ENCODE data around the gene CEP152.
A peak's percentile ranks its signal among the peaks of the same experiment; 100 is the strongest.

The CEP152 gene

GRCh38 chr15:48777645-48778330 is 33.1 kb downstream of the CEP152 start:
- DNase-seq (ENCODE audit: low read depth in 2 of 2): no peak

GRCh38 chr15:48775546-48775945 is 35.3 kb downstream of the CEP152 start:
- DNase-seq (ENCODE audit: low read depth in 2 of 2): no peak

GRCh38 chr15:48774484-48774883 is 36.4 kb downstream of the CEP152 start:
- no peak for DNase-seq (ENCODE audit: low read depth in 2 of 2)

DNA sequence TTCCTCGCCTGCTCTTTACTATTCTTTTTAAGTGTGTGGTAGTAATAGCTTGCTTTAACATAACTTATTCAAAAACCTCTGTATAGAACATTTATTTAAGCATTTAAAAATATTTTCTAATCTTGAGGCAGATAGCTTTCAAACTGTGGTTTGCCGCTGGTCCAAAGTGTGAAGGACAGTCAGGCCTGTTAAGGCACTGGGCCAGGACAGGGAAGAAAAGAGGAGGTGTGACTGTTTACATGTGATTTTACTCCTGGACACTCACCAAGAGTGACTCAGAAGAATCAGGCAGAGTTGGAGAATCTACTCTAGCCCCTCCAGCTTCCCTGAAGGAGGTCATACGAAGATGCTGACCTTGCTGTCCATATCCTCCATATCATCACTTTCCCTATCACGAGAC is 44.7 kb downstream of the CEP152 start:
- no peak for DNase-seq (ENCODE audit: low read depth in 2 of 2)

DNA sequence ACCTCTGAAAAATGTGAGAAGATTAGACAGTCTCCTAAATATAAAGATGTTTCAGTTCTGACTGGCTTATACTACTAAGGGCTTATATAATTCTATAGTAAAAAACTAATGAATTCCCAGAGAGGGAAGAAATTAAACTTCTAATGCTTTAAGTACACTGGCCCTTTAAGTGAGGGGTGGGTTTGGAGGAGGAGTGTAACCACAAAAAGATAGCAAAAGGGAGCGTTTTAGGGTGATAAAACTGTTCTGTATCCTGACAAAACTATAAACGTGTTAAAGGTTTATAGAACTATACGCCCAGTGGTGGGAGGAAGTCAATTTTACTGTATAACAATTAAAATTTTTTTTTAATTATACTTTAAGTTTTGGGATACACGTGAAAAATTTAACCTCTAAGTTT is 45.8 kb downstream of the CEP152 start:
- no peak for DNase-seq (ENCODE audit: low read depth in 2 of 2)

- DNase-seq (ENCODE audit: low read depth in 2 of 2): no peak
These were observed 49.3 kb downstream of the CEP152 start for GRCh38 chr15:48761393-48762158.

- no peak for DNase-seq (ENCODE audit: low read depth in 2 of 2)
These were observed 50.9 kb downstream of the CEP152 start for GRCh38 chr15:48759921-48760320.

DNA sequence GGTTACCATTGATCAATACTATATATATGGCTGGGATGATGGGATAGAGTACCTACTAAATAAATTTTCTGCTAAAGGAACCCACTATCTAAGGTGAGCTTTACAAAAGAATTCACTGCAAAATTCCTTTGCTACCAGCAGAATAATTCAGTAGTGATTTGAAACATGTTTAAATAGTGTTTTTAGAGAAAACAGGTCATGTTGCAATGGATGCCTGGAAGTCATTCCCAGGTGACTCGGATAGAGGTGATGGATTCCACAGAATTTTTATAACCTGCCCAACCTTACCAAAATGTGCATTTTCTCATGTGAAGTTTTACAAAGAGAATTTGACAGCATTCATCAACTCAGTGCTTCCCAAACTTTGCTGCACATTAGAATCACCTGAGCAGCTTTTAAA is 53.2 kb downstream of the CEP152 start:
- DNase-seq (ENCODE audit: low read depth in 2 of 2): no peak

DNA sequence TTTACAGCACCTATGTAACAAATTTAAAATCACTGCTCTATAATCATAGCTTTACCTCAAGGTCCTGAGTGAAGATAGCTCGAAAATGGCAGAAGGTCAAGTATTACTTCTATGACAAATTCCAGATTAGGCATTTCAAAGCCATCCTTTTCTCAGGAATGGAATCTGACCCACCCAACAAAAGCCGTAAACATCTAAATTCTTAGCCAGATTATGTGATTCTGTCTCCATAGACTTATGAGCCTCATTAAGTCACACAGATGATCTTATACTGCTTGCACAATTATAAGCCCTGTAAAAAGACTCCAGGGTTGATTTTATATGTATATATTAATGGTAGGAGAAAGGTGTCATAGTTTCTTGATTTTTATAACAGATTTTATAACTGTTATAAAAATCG is 56.9 kb downstream of the CEP152 start:
- no peak for DNase-seq (ENCODE audit: low read depth in 2 of 2)

DNA sequence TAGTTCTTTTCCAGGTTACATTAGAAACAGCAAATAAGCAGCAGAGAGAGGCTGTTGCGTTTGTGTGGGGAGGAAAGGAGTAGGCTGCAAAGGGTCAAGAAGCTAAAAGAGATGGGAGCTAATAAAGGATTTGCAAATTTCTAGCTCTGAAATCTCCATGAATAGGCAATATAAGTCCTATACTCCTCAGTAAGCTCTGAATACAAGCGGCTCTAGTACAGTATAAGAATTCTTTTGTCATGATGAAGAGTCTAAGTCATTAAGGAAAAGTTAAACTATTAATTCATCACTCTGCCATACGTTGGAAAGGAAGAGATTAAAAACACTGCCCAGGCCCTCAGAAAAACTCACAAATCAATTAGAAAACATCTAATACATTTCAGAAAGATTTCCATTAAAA is 59.3 kb downstream of the CEP152 start:
- no peak for DNase-seq (ENCODE audit: low read depth in 2 of 2)

DNA sequence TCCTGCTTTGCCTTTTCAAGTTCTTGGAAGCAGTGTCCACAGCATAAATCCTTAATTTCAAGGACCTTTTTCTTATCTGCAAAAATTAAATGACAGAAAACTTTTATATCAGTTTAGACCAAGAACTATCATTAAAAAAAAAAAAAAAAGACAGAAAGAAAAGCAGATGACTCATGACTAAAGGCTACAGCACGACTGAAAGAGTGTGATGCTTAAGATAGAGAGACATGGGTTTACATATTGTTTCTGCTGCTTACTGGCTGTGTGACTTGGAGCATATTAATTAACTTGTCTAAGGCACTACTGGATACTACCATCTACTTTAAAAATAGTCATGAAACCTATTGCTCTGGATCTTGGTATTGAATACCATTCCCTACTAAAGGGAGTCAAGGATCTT is 62.3 kb downstream of the CEP152 start:
- DNase-seq (ENCODE audit: low read depth in 2 of 2): peak in 1 of 2 experiments; percentile 2

- no peak for DNase-seq (ENCODE audit: low read depth in 2 of 2)
These were observed 77.3 kb downstream of the CEP152 start for GRCh38 chr15:48733615-48734014.

GRCh38 chr15:48730506-48730905 is 80.4 kb downstream of the CEP152 start:
- no peak for DNase-seq (ENCODE audit: low read depth in 2 of 2)

GRCh38 chr15:48723969-48724368 is 86.9 kb downstream of the CEP152 start:
- DNase-seq (ENCODE audit: low read depth in 2 of 2): no peak

- no peak for DNase-seq (ENCODE audit: low read depth in 2 of 2)
These were observed 87.9 kb downstream of the CEP152 start for GRCh38 chr15:48722764-48723661.

DNA sequence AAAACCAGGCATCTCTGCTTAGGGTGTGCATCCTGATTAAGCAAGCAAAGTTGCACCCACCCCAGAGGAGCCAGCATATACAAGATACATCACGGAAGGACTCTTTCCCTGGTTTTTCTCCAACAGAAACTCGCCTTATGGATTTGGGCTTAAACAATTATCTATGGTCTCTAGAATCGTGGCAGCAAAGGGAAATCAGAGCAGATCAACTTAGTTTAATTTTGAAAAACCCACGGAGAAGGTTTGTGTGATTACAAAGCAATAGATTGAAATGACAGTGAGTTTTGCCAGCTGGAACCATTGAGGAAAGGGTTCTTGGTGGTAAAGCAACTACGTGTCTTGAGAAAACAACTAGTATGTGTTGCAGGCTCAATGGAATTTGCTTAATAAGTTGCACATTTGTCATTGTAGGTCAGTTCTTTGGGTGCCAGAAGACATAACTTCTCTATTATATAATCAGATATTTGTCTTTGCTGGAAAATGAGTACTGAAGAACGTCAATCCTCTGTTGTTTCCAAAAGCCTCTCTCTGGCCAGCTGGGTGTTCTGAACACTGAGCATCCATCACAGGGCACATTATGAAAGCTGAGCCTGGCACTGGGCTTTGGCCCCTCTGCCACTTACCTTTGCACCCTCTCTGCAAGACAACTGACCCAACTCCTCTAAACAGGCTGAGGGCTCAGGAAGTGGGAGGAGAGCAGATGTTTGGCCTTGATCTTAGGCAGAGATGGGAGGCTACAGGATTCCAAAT is 89.6 kb downstream of the CEP152 start:
- no peak for DNase-seq (ENCODE audit: low read depth in 2 of 2)

DNA sequence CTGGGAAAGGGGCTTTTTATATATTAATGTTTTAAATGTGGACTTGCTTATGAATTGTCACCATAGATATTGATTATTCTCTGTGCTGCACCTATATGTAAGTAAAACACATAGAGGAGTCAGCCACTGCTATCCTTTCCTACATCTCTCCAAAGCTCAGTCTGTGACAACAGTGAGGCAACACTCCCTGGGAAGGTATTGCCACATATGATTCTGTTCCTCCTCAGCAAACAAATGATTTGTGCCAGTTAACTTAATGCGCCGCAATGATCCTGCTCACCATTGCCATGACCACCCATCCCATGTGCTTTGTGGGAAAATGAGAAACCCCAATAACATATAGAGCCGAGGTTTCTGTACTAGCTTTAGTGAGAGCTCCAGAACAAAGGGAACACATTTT is 90.2 kb downstream of the CEP152 start:
- DNase-seq (ENCODE audit: low read depth in 2 of 2): no peak

DNA sequence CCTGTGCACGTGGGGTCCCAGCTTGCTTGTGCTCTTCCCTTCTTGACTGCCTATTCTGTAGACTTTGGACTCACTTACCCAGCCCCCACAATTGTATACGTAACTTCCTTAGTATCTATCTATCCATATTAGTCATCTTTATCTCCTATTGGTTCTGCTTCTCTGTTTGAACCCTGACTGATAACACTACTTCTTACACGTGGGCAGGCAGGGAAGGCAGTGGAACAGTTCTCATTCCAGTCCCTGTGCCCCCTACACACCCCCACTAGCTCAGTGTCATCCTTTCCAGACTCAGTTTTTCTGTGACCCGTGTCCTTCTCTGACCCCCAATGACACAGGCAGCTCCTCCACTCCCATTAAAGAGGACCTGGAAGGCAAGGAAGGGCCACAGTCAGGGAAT is 91.2 kb downstream of the CEP152 start:
- DNase-seq (ENCODE audit: low read depth in 2 of 2): no peak

DNA sequence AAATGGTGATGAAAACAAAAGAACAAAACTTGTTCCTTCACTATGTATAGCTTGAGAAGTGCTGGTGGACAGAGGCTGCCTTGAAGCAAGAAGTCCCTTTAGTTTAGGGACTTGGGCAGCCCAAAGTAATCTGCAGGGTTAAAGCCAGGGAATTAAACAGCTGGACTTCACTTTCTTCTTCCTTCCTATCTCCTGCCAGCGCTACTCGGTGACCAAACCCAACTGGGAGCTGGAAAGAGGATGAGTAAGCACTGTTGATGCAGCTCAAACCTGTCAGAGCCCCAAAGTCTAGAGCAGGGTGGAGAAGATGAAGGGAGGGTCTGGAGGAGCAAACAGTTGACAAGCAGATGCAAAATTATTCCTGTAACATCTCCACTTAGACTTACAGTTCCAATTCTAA is 92.2 kb downstream of the CEP152 start:
- no peak for DNase-seq (ENCODE audit: low read depth in 2 of 2)

DNA sequence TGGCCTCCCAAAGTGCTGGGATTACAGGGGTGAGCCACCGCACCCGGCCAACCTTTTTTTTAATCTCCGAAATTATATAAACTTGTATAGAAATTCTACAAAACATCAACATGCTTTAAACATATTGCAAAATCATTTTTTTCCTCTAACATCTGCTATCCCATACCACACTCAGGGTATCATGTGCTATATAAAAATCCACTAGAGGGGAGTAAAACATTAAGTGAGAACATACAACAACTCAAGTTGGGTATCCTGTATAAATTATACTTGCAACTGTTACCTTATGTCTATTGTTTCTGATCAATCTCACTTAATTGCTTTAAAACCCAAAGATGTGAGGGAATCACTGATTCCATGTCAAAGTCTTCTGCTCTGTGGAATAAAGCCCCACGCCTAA is 93.4 kb downstream of the CEP152 start:
- DNase-seq (ENCODE audit: low read depth in 2 of 2): no peak

- no peak for DNase-seq (ENCODE audit: low read depth in 2 of 2)
These were observed 98.3 kb downstream of the CEP152 start for GRCh38 chr15:48712546-48712945.

Measured in fibroblast of skin of left quadriceps (primary cell).